Measurements from ENCODE around the gene CCDC80.
"Not testable (repeated sequence)": the region's sequence is repeated elsewhere in the genome, so short reads cannot be mapped to it uniquely, and the experiment has no call there.

GRCh38 chr3:112665009-112665408, 24.1 kb upstream of the CCDC80 start:
- not testable (repeated sequence) for TF ChIP-seq CTCF (IDR thresholded peaks at IDR 0.05; ENCODE audit: low read length); EZH2 (IDR thresholded peaks at IDR 0.05; ENCODE audit: borderline replicate concordance, low read length)

Measured in OCI-LY1 (cell line).